Activated naive CD8-positive, alpha-beta T cell treated with anti-CD3 and anti-CD28 coated beads, Interleukin-2, amount 50 U/mL, for 16 hours (primary cell): ENCODE data around the gene SSU72.
"Not testable (repeated sequence)": the region's sequence is repeated elsewhere in the genome, so short reads cannot be mapped to it uniquely, and the experiment has no call there.

ENCODE experiments used
- DNase-seq: peaks from one replicate; pipeline ENCODE4 v3.0.0-alpha.2; 2020; ENCODE audit warnings: low read depth, low spot score

Gene SSU72

GRCh38 chr1:1560178-1560577 lies 14.5 kb downstream of the SSU72 start:
- DNase-seq = no peak

- DNase-seq = no peak
These were observed 15.6 kb downstream of the SSU72 start for GRCh38 chr1:1559066-1559465.

GRCh38 chr1:1558591-1558990 lies 16.1 kb downstream of the SSU72 start:
- no peak for DNase-seq

GRCh38 chr1:1557688-1558087 lies 17.0 kb downstream of the SSU72 start:
- DNase-seq = not testable (repeated sequence)

DNA sequence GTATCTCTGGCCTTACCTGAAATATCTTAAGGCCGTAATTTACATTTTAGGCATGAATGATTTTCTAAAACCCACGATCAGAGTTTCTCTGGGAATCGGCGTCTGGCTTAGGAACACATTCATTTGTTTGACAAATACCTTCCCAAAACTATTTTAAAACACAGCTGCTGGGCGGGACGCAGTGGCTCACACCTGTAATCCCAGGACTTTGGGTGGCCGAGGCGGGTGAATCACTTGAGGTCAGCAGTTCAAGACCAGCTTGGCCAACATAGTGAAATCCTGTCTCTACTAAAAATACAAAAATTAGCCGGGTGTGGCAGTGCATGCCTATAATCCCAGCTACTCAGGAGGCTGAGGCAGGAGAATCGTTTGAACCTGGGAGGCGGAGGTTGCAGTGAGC lies 17.7 kb downstream of the SSU72 start:
- DNase-seq = not testable (repeated sequence)

- no peak for DNase-seq
These were observed 18.2 kb downstream of the SSU72 start for GRCh38 chr1:1556505-1556904.

DNA sequence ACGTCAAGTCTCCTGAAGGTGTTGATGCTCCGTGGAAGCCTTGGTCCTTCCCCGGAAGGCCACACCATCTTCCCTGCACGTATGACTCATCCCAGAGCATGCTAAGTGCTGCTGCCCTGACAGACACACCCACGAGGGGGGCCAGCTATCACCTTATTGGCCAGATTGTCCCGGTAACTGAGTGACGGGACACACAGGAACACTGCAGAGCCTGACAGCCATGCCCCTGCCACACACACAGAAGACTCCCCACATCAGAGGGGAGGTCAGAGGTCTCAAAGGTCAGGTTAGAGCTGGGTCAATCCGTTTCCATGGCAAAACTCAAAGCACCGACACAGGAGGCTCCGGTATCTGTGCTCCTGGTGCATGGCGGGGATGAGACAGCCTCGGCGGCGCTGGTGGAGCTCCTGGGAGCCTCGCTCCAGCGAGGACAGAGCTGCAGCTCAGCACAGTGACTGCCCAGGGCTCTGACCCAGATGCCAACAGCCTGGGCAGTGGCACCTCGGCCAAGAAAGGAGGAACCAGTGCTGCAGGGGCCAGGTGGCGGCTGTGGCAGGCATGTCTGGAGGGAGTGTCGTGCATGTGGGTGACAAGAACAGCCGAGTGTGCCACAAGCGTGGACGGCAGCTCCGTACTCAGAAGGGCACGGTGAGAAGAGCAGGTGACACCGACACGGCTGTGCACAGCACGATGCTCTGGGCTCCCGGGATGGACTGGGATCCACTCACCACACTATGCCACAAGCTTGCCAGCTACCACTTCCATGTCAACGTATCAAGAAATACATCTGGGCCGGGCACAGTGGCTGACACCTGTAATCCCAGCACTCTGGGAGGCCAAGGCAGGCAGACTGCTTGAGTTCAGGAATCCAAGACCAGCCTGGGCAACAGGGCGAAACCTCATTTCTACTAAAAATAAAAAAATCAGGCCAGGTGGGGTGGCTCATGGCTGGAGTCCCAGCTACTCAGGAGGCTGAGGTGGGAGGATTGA lies 19.4 kb downstream of the SSU72 start:
- DNase-seq = no peak

- DNase-seq = no peak
These were observed 20.1 kb downstream of the SSU72 start for GRCh38 chr1:1554550-1554925.

DNA sequence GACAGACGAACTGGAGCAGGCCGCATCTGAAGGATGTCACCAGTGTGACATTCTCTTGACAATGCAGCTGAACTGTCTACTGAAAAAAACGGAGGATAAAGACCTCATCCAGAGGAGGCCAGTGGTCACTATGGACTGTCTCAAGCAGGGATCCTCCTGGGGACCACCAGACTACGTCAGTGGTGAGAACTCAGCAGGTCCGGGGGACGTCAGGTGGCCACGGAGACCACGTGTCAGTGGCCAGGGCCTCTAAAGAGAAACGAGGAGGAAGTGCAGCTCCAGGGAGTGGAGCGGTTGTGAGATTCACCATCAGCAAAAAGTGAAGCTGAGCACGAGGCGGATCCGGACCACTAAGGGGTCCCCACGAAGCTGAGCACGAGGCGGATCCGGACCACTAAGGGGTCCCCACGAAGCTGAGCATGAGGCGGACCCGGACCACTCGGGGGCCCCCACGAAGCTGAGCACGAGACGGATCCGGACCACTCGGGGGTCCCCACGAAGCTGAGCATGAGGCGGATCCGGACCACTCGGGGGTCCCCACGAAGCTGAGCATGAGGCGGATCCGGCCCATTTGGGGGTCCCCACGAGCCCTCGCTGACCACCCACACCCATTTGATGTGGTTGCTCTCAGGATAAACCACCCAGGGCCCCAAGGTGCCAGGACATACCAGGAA lies 20.7 kb downstream of the SSU72 start:
- no peak for DNase-seq

DNA sequence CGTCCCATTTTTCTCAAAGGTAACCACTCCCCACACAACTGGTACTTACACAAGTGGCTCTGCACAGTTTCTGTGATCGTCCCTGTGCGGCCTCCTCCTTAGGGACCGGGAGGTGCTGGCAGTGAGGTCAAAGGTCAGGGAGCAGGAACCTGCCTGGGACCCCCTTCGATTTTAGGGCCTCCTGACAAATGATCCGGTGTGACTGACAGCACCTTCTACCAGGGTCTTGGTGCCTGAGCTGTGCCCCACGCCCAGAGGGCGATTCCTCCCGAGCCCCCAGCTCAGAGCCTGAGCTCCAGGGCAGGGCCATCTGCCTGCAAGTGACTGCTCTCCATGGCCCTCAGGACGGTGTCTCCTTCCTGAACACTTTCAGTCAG lies 22.4 kb downstream of the SSU72 start:
- DNase-seq = no peak

GRCh38 chr1:1551524-1552262 lies 23.0 kb downstream of the SSU72 start:
- DNase-seq = no peak

GRCh38 chr1:1550591-1551432 lies 23.9 kb downstream of the SSU72 start:
- no peak for DNase-seq

GRCh38 chr1:1550087-1550486 lies 24.6 kb downstream of the SSU72 start:
- DNase-seq = no peak

DNA sequence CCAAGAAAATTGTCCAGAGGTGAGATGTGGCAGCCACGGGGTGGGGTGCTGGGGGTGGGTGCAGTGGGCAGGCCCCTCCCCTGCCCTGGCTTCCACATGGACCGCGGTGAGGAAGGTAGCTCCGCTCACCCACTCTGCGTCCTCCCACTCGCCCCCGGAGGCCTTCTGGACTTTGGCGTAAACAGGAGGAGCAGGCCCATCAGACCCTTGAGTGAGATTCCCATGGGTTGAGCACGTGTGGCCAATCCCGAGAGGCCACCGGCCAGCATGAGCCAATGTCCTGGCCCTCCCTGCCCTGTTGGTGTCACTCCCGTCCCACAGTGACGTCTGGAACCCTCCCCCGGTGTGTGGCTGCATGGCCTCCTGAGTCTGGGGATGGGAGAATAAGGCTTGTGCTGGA lies 26.1 kb downstream of the SSU72 start:
- no peak for DNase-seq

DNA sequence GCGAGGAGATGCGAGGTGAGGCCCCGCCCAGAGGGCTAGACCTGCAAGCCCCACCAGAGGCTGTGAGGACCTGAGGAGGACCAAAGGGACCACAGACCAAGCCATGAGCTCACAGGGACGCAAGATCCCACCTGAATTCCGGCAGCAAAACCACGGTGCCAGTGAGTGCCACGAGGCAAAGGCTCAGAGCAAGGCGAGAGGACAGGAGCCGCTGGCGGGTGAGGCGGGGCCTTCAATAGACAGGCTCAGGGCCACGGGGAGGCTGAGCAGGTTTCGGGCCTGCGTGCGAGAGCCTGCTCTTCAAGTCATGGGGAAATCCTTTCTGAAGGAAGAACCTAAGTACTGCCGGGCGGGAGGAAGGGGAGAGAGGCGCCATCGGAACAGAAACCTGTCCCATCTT lies 27.2 kb downstream of the SSU72 start:
- DNase-seq = no peak

GRCh38 chr1:1547011-1547410 lies 27.7 kb downstream of the SSU72 start:
- DNase-seq = no peak

GRCh38 chr1:1545946-1546737 lies 28.5 kb downstream of the SSU72 start:
- DNase-seq = no peak

DNA sequence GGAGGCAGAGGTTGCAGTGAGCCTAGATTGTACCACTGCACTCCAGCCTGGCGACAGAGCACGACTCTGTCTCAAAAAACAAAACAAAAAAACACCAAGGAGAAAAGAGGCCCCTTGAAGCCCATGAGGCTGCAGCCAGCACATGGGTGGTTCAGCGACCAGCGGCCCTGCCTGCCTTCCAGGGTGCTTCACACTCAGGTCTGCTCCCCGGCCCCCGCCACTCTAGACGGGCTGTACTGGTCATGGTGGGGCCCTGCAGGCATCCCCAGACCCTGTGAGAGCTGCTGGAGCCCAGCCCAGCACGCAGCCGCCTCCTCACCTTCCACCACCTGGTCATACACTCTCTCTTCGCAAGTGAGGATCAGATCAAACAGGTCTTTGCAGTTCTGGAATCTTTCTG lies 30.1 kb downstream of the SSU72 start:
- DNase-seq = no peak

DNA sequence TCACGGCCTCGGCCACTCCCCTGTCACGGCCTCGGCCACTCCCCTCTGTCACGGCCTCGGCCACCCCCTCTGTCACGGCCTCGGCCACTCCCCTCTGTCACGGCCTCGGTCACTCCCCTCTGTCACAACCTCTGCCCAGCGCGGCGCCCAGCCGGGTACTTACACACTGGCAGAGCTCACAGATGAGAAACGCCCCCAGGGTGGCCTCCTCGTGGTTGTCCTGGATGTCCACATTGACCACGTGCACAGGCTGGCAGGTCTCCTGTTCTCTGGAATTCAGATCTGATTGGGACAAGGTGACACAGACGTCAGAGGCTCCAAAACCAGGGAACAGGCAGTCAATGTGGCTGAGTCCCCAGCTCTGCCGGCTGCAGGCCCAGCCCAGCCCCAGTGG lies 31.0 kb downstream of the SSU72 start:
- DNase-seq = no peak
